GM23338 (cell line): ENCODE results near the gene CPD. TPM values are rescaled to one million over a fixed set of nuclear protein-coding genes. Genes with fewer than 3 reads are reported as not detected.
A peak's percentile ranks its signal among the peaks of the same experiment; 100 is the strongest.

Source experiments
- ATAC-seq: fragments of 200-7000 bp; cut with Tn5 transposase; 3 replicates; pipeline ENCODE4 v1.9.1; 2020
- DNase-seq: peaks from one replicate; pipeline ENCODE4 v3.0.0-alpha.2; 2015; ENCODE audit warnings: low spot score
- H2AFZ ChIP-seq: fragments of 200-600 bp; sonication (generic); 2 replicates; pipeline ENCODE4 v1.8.0; 2016; ENCODE audit warnings: antibody characterized with exemption, mild to moderate bottlenecking, moderate library complexity
- H3F3A ChIP-seq: fragments of 200-600 bp; sonication (generic); replicated peaks from 2 replicates; pipeline ENCODE4 v1.8.0; 2017; ENCODE audit warnings: antibody characterized with exemption, mixed run types, low read depth
- H3K27ac ChIP-seq: fragments of 200-600 bp; sonication (generic); 2 replicates; pipeline ENCODE4 v1.6.1; 2016; ENCODE audit warnings: low read depth
- H3K27me3 ChIP-seq: fragments of 200-600 bp; sonication (generic); 2 replicates; pipeline ENCODE4 v1.8.0; 2016; ENCODE audit warnings: mild to moderate bottlenecking, mixed run types, moderate library complexity; ENCODE audit not compliant: insufficient read depth
- H3K36me3 ChIP-seq: fragments of 200-600 bp; sonication (generic); 2 replicates; pipeline ENCODE4 v1.8.0; 2016; ENCODE audit warnings: mild to moderate bottlenecking; ENCODE audit not compliant: insufficient read depth
- H3K4me1 ChIP-seq: fragments of 200-600 bp; sonication (generic); 2 replicates; pipeline ENCODE4 v1.8.0; 2016; ENCODE audit warnings: mild to moderate bottlenecking, moderate library complexity; ENCODE audit not compliant: insufficient read depth
- H3K4me2 ChIP-seq: fragments of 200-600 bp; sonication (generic); 2 replicates; pipeline ENCODE4 v1.7.1; 2017; ENCODE audit warnings: mixed run types
- H3K4me3 ChIP-seq: fragments of 200-600 bp; sonication (generic); 2 replicates; pipeline ENCODE4 v1.6.1; 2016; ENCODE audit warnings: mixed run types
- H3K79me2 ChIP-seq: fragments of 200-600 bp; sonication (generic); replicated peaks from 2 replicates; pipeline ENCODE4 v1.8.0; 2017; ENCODE audit warnings: mild to moderate bottlenecking; ENCODE audit not compliant: insufficient read depth
- H3K9me2 ChIP-seq: fragments of 200-600 bp; sonication (generic); 2 replicates; pipeline ENCODE4 v1.8.0; 2017; ENCODE audit not compliant: insufficient read depth
- H4K20me1 ChIP-seq: fragments of 200-600 bp; sonication (generic); replicated peaks from 2 replicates; pipeline ENCODE4 v1.8.0; 2017; ENCODE audit warnings: mild to moderate bottlenecking; ENCODE audit not compliant: insufficient read depth
- H3K27ac Mint-ChIP-seq: 2 replicates; pipeline ENCODE4 v1.8.0; 2020; ENCODE audit warnings: inconsistent platforms, mild to moderate bottlenecking, moderate library complexity, mixed read lengths
- H3K27me3 Mint-ChIP-seq: 3 replicates; pipeline ENCODE4 v1.8.0; 2022; ENCODE audit warnings: low read depth, mild to moderate bottlenecking, moderate library complexity, mixed read lengths, inconsistent platforms; ENCODE audit not compliant: insufficient read depth, poor library complexity
- H3K36me3 Mint-ChIP-seq: 3 replicates; pipeline ENCODE4 v1.8.0; 2021; ENCODE audit warnings: low read depth, mild to moderate bottlenecking, inconsistent platforms, moderate library complexity, mixed read lengths
- H3K4me1 Mint-ChIP-seq: 3 replicates; pipeline ENCODE4 v1.8.0; 2020; ENCODE audit warnings: mild to moderate bottlenecking, inconsistent platforms, mixed read lengths
- H3K4me3 Mint-ChIP-seq: 3 replicates; pipeline ENCODE4 v1.8.0; 2021; ENCODE audit warnings: moderate library complexity, mild to moderate bottlenecking, inconsistent platforms, mixed read lengths
- H3K9me3 Mint-ChIP-seq: 3 replicates; pipeline ENCODE4 v1.8.0; 2020; ENCODE audit warnings: moderate library complexity, mild to moderate bottlenecking, inconsistent platforms, mixed read lengths
- CREB1 ChIP-seq: fragments of 250-450 bp; sonication (Bioruptor Pico); IDR thresholded peaks from 2 replicates; pipeline ENCODE4 v1.5.0; 2020; ENCODE audit warnings: low read depth, mild to moderate bottlenecking, moderate library complexity
- ETS1 ChIP-seq: IDR thresholded peaks from 2 replicates; pipeline ENCODE4 v1.6.1; 2016; ENCODE audit warnings: antibody characterized with exemption
- EZH2 ChIP-seq: fragments of 200-600 bp; sonication (generic); IDR thresholded peaks from one replicate; pipeline ENCODE4 v1.8.0; 2017; ENCODE audit warnings: antibody characterized with exemption, mild to moderate bottlenecking, low read depth; ENCODE audit not compliant: unreplicated experiment
- EZH2phosphoT487 ChIP-seq: fragments of 200-600 bp; sonication (generic); IDR thresholded peaks from one replicate; pipeline ENCODE4 v1.8.1; 2018; ENCODE audit warnings: antibody characterized with exemption; ENCODE audit not compliant: unreplicated experiment
- POLR2AphosphoS5 ChIP-seq: IDR thresholded peaks from 2 replicates; pipeline ENCODE4 v1.6.1; 2016; ENCODE audit warnings: antibody characterized with exemption, low read depth
- REST ChIP-seq: IDR thresholded peaks from one replicate; pipeline ENCODE4 v1.6.1; 2018; ENCODE audit warnings: antibody characterized with exemption; ENCODE audit not compliant: unreplicated experiment
- STAT1 ChIP-seq: IDR thresholded peaks from one replicate; pipeline ENCODE4 v1.6.1; 2016; ENCODE audit warnings: antibody characterized with exemption; ENCODE audit not compliant: unreplicated experiment
- ZNF114 ChIP-seq: fragments of 250-450 bp; sonication (Bioruptor Pico); IDR thresholded peaks from 2 replicates; pipeline ENCODE4 v1.5.0; 2020; ENCODE audit warnings: mild to moderate bottlenecking, moderate library complexity
- ZNF462 ChIP-seq: fragments of 250-450 bp; sonication (Bioruptor Pico); IDR thresholded peaks from 2 replicates; pipeline ENCODE4 v1.5.0; 2020; ENCODE audit warnings: mild to moderate bottlenecking, moderate library complexity
- polyA plus RNA-seq: library from polyadenylated mRNA; unstranded; fragments of >200 nt; fragmentation: Nextera tagmentation; extraction: Ambion mirVana; gene quantifications from 2 replicates; pipeline ENCODE4 v1.2.1, GENCODE V29; 2016
- total RNA-seq: library from RNA; depleted of rRNA; stranded (reverse); fragments of >200 nt; shearing (Covaris generic); gene quantifications from 2 replicates; pipeline ENCODE4 v1.2.3, GENCODE V29; 2014

CPD gene
- total and polyA plus RNA-seq, 2 experiments from 2014 or later = 6.2 to 57.8 TPM

- DNase-seq (no peak), ATAC-seq (no peak)
- peaks cover 28% of the 10 kb centered on the region for H3K4me1 ChIP-seq
- H3K27me3 ChIP-seq = peaks cover 38% of the 10 kb centered on the region
- H3K9me2 ChIP-seq = no peaks in the 10 kb centered on the region
- H3K27ac Mint-ChIP-seq = no peak overlapping the region
- no peaks in the 10 kb centered on the region; the same call in 2 of the 3 replicates for H3K36me3 Mint-ChIP-seq
- H3K79me2 ChIP-seq = peaks cover 8% of the 10 kb centered on the region
- H3K9me3 Mint-ChIP-seq = no peaks in the 10 kb centered on the region
- H3F3A ChIP-seq = no peaks in the 10 kb centered on the region
- H4K20me1 ChIP-seq = peaks cover 10% of the 10 kb centered on the region; the same call in 1 of the 2 replicates
- H2AFZ ChIP-seq = no peak overlapping the region
- peaks cover 31% of the 10 kb centered on the region for H3K27me3 Mint-ChIP-seq
- peaks cover 39% of the 10 kb centered on the region for H3K4me1 Mint-ChIP-seq
- no peak overlapping the region for H3K4me3 ChIP-seq
- H3K36me3 ChIP-seq = no peaks in the 10 kb centered on the region
- TF ChIP-seq POLR2AphosphoS5 (no peak), EZH2phosphoT487 (no peak)
- no peak overlapping the region for H3K27ac ChIP-seq
- no peak overlapping the region for H3K4me3 Mint-ChIP-seq
- H3K4me2 ChIP-seq = no peak overlapping the region
Measured at GRCh38 chr17:30375661-30376060, 3.1 kb upstream of the CPD start.

DNA sequence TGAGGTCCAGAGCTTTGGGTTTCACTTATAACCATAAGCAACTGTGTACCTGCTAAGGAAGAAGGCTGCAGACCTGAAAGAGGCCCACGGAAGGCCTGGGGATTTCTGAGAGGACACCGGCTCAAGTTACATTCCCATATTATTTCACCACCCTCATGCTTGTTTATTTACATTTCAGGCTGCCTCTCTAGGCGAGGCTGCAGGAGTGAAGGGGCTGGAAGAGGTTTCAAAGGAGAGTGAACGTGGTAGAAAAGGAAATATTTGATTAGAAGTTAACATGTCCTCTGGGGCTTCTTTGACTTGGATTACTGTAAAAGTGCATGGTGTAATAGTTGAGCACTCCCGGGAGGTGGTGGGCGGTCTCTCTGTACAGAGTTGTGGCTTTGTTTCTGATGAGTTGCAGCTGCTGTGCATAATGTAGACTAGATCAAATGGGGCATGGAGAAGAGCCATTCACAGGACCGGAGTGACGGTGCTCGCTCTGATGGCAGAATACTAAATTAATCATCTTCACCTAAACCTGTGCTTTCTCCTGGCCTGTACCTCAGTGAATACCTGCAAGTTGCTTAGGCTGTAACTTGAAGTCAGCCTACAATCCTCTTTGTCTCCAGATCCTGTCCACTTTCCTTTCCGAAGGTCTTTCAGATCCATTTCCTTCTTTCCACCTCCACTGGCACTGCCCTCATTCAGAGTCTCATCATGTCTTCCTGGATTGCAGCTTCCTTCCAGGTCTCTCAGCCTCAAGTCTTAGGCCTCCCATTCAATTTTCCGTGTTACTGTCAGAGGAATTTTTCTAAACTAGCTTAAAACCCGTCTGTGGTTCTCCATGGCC lies 1.9 kb upstream of the CPD start:
- peaks cover 40% of the 10 kb centered on the region for H3K4me1 ChIP-seq
- H2AFZ ChIP-seq = peak overlapping the region; percentile 3; the same call in 1 of the 2 replicates
- no peaks in the 10 kb centered on the region for H3F3A ChIP-seq
- peaks cover 48% of the 10 kb centered on the region for H3K27me3 ChIP-seq
- no peak for ATAC-seq
- no peaks in the 10 kb centered on the region for H3K36me3 ChIP-seq
- peaks cover 20% of the 10 kb centered on the region for H3K79me2 ChIP-seq
- H3K36me3 Mint-ChIP-seq = no peaks in the 10 kb centered on the region; the same call in 2 of the 3 replicates
- no peak overlapping the region for H3K27ac Mint-ChIP-seq
- no peak for TF ChIP-seq ETS1
- no peak for TF ChIP-seq ZNF462 (CRISPR knock-in tag)
- no peak for TF ChIP-seq EZH2
- TF ChIP-seq CREB1 (CRISPR knock-in tag) = no peak
- TF ChIP-seq REST = no peak
- TF ChIP-seq STAT1 = no peak
- TF ChIP-seq POLR2AphosphoS5 = no peak
- TF ChIP-seq ZNF114 = no peak
- peaks cover 31% of the 10 kb centered on the region for H3K27me3 Mint-ChIP-seq
- H3K9me2 ChIP-seq = no peaks in the 10 kb centered on the region
- no peak overlapping the region for H3K4me2 ChIP-seq
- DNase-seq = no peak
- H4K20me1 ChIP-seq = peaks cover 12% of the 10 kb centered on the region; the same call in 1 of the 2 replicates
- H3K27ac ChIP-seq = no peak overlapping the region
- no peak overlapping the region for H3K4me3 Mint-ChIP-seq
- H3K9me3 Mint-ChIP-seq = no peaks in the 10 kb centered on the region
- no peak overlapping the region for H3K4me3 ChIP-seq
- peaks cover 47% of the 10 kb centered on the region for H3K4me1 Mint-ChIP-seq
